HG02943 (cell line): ENCODE data around the gene MYO3B.

ENCODE experiments used
- ATAC-seq: cut with Tn5 transposase; IDR thresholded peaks from one replicate; pipeline ENCODE4 v1.9.1; 2021; ENCODE audit warnings: mild to moderate bottlenecking, low read depth, moderate library complexity; ENCODE audit not compliant: unreplicated experiment

MYO3B gene

DNA sequence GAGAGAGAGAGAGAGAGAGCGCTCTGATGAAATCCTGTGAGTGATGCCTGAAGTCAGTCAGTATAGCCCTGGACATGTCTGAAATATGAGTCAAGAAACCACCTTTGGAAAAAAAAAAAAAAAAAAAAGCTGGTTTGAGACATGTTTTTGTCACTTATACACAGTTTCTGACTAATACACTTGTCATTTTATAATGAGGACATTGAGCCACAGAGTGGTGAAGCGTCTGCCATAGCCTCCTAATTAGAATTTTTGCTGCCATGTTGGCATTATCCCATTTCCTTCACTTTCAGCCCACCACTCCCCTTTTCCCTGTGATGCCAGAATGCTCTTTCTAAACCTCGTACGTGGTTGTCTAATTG lies 15.7 kb upstream of the MYO3B start:
- ATAC-seq: no peak

DNA sequence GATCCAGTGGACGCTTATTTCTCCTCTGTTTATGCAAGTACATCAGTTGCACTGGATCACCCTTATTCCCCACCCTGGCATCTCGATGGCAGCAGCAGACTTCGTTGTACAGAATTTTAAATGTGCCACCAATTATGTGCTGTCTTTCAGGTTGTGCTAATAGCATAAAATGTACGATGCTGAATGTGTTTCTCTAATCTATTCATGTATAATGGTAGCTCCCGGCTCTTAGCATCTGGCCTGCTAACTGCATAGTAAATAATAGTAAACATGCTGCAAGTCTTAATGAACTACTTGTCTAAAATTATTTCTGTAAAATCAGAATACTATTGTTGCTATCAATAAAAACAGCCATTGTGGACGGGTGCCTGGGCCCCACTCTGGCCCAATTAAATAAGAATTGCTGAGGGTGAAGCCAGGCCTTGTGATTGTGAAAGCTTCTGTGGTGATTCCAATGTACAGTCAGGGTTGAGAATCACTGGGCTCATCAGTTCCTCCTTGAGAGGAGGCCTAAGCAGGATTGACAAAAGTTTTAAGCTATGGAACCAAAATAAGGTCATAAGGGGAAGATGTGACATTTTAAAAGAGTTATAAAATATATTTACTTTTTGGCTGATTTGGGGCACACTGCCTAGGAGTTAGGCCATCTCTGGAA lies 14.4 kb upstream of the MYO3B start:
- no peak for ATAC-seq

DNA sequence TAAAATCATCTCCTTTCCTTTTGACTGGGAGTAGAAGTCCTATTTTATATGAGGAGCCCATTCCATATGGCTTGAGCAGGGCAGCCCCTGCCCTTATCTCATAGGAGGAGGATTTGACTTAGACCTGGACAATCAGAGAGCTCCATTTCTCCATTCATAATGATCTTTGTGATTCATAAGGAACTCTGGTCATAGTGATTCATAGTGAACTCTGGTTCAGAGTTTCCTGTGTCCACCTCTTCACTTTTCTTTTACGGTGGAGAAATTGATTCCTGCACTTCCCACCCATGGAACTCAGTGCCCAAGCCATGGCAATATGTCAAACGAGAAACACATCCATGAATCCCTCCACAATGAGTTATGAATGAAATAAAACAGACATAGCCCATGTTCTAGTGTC lies 12.8 kb upstream of the MYO3B start:
- ATAC-seq: no peak

DNA sequence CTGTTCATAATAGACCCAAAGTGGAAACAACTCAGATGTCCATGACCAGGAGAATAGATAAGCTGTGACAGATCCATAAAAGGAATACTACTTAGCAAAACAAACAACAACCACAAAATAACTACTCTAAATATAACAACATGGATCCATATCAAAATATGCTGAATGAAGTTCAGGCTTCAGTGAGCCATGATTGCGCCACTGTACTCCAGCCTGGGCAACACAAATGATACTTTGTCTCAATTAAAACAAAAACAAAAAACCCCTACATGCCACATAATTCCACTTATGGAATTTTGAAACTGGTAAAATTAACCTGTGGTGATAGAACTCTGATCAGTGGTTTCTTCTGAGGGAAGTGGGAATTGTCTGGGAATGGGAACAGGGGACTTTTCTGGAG lies 11.2 kb upstream of the MYO3B start:
- no peak for ATAC-seq

DNA sequence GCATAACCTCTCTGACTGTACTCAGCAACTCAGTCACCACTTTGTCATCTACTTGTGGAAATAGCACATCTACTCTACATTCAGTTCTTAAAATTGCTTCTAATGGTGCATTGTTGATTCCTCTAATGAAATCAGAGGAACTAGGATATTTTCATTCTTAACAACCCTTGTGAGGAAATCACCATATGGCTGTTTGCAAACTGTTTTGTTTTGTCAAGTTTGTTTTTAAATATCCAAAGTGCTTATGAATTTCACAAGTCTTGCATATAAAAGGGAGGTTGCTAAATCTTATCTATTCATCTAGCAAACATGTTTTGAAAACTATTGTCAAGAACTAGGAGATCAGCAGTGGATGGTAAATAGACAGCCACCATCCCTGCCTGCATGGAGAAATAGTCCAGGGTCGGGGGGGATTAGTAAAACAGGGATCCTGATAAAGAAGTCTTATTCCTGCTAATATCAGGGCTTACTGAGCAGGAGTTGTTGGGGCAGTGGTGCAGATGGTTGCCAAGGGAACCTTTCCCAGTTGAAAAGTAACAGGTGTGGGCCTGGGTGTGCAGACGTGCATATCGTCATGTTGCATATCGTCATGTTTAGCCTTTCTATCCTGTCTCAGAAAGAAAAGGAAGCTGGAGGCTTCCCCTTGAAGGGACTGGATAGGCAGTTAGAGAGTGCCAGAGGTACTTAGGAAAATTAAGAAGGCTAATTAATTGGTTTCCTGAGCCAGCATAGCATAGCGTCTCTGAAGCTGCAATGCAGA lies 7.5 kb upstream of the MYO3B start:
- no peak for ATAC-seq

DNA sequence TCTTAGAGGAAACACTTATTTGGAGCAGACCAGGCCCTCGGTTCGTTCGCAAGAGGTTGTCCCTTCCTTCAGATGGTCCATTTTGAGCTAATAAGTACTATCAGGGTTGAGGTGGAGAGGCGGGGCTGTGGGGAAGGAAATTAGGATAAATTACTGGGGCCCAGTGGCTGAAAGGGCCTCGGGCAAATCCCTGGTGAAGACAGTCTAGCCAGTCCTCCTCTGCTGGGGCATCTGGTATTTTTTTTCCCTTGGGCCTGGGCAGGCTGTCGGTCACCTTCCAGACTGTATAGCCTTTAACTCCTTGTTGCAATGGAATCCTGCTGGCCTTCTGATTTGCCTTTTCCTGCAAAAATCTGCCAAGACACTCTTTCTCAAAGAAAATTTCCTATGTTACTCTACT lies 1.7 kb upstream of the MYO3B start:
- no peak for ATAC-seq

DNA sequence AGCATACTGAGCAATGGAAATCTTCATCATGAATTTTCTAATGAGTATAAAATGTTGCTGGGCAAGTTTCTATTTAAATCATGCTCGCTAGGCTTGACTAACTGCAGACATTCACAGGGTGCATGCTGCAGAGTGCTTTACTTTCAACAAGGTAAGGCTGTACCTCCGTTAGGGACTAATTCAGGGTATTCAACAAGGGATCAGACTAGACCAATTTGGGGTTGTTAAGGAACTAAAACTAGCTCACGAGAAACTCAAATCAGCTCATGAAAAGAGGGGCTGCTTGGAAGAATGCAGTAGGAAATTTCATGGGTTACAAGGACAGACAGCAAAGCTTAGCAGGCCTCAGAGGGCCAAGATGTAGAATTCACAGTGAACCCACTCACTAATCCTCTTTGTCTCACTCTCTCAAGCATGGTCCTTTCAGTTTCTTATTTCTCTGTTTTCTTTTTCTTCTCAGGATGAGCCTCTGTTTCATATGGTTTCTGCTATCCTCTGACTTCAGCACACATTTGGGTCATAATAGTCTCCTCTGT lies 2.2 kb downstream of the MYO3B start:
- peak; percentile 62 for ATAC-seq

DNA sequence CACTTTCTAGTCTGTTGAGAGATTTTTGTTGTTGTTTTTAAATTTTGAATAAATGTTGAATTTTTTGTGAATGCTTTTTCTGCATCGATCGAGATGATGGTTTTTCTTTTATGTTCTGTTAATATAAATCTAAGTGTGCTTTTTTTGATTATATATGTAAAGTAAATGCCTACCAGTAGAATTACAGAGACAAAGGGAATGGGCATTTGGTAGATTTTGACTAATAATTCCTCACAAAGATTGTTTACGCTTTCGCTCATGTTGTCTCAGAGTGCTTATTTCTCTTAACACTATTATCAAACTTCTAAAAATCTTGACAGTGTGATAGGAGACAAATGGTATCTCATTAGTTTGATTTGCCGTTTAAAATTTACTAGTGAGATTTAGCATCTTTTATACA lies 3.7 kb downstream of the MYO3B start:
- ATAC-seq: no peak

DNA sequence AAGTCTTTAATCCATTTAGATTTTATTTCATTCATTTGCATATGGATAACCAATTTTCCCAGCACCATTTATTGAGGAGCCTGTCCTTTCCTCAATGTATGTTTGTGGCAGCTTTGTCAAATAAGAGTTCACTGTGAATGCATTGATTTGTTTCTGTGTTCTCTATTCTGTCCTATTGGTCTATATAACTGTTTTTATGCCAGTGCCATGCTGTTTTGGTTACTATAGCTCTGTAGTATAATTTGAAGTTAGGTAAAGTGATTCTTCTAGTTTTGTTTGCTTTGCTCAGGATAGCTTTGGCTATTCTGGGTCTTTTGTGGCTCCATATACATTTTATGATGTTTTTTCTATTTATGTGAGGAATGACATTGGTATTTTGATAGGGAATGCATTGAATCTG lies 7.4 kb downstream of the MYO3B start:
- no peak for ATAC-seq

DNA sequence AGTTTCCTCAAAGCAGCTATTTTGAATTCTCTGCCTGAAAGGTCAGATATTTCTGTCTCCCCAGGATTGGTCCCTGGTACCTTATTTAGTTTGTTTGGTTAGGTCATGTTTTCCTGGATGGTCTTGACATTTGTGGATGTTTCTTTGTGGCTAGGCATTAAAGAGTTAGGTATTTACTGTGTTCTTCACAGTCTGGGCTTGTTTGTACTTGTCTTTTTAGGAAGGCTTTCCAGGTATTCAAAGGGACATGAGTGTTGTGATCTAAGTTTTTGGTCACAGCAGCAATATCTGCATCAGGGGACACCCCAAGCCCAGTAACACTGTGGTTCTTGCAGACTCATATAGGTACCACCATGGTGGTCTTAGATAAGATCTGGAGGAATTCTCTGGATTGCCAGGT lies 11.8 kb downstream of the MYO3B start:
- ATAC-seq: no peak

DNA sequence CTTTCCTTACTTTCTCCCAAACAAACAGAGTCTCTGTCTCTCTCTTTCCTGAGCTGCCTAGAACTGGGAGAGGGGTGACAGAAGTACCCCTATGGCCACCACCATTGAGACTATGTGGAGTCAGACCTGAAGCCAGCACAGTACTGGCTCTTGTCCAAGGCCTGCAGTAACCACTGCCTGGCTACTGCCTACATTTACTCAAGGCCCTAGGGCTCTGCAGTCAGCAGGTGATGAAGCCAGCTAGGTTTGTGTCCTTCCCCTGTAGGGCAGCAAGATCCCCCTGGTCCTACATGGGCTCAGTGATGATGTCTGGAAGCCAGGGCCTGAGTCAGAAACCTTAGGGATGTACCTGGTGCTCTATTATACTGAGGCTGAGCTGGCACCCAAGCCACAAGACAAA lies 12.2 kb downstream of the MYO3B start:
- no peak for ATAC-seq

DNA sequence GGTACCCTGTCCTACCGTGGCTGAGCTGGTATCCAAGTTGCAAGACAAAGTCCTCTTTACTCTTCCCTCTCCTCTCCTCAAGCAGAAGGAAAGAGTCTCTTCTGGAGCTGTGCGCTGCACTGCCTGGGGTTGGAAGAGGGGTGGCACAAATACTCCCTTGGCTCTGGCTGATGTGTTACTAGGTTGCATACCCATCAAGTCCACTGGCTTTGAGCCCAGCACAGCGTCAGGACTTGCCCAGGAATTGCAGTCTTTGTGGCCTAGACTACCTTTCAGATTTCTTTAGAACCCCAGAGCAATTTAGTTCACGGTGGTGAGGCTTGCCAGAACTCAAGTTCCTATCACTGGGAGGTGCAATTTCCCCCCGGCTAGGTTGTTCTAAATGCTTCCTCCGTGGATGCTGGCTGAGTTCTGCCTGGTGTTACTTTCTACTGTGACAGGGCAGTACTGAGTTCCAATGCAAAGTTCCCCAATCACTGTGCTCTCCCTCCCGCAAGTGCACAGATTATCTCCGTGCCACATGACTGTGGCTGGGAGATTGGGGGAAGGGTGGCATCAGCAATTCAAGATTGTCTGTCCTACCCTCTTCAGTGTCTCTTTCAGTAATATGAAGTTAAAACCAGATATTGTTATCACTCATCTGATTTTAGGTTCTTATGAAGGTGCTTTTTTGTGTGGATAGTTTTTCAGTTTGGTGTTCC lies 13.4 kb downstream of the MYO3B start:
- no peak for ATAC-seq

DNA sequence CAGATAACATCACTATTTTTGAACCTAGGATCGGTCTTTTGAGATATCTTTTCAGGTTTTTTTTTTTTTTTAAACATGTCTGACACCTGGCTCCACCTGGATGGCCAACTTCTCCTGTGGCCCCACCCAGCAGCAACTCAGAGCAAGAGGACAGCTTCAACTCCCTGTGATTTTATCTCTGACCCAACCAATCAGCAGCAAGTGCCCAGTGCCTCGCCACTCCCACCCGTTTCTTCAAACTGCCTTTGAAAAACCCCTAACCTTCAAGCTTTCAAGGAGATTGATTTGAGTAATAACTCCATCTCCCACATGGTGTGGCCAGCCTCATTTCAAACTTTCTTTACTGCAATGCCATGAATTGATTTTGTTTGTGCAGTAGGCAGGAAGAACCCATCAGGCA lies 19.0 kb downstream of the MYO3B start:
- ATAC-seq: no peak

DNA sequence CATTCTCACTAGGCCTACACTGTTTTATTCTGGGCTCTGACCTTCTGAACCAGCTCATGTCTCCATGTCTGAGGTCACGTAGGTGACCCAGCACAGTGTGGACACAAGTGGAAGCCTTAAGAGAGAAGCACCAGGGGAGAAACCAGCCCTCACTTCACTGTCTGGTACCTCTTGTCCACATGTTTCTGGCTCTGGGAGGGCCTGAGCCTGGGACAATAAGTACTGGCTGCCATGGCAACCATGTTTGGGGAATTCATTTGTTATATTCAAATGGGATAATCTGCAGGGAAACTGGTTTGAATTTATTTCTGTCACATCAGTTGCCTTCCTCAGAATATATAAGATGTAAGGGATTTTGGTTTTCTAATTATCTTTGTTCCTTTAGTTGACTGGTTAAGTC lies 23.3 kb downstream of the MYO3B start:
- ATAC-seq: no peak

DNA sequence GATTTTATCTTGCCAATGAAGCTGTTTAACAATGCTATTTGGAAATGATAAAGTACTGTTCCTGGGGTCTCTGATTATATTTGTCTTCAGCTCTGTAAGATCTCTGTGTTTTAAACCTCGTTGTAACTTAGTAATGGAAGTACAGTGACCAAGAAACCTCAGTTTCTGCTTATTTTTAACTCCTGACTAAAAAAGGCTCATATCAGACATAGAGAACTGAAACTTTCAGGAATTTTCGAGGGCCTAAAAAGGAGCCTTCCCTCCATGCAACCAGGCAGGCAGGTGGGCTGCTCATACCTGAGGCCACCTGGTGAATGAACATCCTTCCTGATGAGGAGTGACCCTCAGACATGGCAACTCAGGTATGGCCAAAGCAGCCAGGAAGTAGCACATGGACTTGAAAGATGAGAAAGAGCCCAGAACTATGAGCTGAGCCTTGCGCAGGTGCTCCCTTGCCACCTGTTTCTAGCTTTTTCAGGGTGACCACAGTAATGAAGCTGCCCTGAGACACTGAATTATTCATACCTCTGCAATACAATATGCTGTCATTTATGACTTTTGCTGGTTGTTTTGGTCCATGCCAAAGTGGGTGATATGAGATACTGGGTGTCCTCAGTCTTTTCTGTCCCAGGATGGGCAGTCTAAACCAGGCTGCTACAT lies 23.9 kb downstream of the MYO3B start:
- ATAC-seq: no peak

DNA sequence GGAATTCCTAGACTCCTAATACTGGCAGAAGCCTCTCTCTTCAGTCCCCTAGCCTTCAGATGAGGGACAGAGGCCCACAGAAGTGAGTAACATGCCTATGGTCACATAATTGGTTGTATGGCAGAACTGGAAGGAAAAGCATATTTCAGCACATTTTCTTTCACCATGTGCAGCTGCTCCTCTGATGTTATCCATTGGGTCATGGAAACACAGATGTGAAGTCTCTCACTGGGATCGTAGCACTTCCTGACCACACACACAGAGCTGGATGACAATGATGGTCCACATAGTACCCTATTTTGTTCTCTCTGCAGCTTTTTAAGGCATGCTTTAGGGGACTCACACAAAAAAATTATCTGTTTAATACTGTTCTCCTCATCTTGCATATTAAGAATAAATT lies 24.5 kb downstream of the MYO3B start:
- ATAC-seq: no peak

DNA sequence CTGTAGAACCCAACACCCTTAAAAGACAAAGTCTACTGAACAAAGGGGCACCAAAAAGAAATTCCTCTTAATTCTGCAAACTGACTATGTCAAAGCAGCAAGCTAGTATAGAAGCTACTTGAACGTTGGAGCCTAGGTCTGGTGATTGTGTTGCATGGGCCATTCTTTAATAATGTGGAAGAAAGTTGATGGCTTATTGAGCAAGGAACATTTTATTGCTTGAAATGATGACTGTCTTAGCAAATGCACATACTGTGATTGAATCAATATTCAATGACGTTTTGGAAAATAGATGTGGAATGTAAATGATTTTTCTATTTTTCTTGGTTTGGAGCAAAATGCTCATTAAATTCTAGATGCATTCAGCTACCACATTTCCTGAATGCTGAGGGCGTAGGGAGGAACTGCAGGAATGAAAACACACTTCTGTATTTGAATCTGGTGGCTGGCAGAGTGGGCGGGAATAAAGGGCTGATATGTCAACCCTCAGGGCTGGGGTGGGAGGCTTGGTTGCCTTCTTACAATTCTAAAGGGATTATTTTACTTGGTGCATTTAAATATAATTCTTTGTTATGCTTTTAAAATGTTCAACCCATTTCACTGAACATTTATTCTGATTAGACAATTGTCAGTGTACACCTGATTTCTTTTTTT lies 26.5 kb downstream of the MYO3B start:
- no peak for ATAC-seq

DNA sequence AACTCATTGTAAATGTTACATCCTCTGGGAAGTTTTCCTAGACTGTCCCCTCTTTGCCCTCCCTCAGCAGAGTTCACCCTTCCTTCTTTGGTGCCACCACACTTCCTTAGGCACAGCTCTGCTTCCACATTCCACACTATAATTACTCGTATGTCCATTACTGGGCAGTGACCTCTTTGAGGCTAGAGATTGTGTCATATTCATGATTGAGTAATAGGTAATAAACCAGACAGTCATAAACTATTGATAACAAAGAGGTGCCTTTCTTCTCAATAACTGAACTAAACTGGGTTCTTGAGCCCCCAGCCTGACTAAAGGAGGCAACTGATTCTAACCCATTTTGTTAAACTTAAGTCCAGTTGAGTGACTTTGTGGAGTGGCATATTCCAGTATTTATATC lies 28.3 kb downstream of the MYO3B start:
- ATAC-seq: no peak

DNA sequence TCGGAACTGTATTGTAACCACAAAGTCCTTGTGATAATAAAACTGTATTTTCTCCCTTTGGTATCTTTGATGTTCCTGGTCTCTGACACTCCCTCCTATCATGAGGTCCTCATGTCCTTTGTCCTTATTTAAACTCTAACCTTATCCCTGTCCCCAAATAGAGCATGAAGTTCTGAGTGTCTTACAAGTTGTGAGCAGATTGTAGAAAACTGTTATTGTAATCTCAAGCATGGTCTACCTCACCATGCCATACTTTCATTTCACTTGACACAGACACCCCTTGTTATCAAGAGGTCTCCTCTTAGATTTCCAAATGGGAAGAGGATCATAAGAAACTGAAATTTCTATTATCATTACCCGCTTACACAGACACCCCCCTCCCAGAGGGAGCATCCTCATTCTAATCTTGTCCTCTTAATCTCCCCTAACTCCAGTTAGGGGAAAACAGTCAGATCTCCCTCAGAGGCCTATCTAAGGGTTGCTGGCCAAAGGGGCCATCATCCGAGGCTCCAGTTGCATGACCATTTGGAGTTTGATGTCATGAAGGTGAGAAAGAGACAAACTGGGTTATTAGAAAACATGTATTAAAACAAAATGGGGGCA lies 29.0 kb downstream of the MYO3B start:
- no peak for ATAC-seq

DNA sequence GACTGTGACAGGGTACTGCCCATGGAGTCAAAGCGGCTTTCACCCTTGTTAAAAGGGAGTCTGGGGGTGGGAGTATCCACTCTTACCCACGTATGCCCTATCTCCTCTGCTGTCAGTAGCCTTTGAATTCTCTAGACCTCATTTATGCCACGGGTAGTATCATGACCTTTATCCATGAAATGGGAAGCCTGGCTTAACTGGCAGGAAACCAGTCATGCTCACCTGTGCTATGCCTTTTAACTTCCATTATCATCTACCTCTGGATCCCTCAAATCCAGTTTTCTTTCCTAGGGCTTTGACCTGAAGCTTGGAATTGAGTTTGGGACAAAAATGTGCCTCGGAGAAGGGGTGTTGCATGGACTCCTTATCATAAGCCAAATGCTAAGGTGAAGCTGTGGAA lies 30.0 kb downstream of the MYO3B start:
- ATAC-seq: no peak
